Calu3 (cell line): ENCODE measurements around the gene SCARB1. TPM values are rescaled to one million over a fixed set of nuclear protein-coding genes. Genes with fewer than 3 reads are reported as not detected.

Experiments
- BruUV-seq: library from RNA; stranded (reverse); fragments of 400-500 nt; replicated peaks from 2 replicates; lab custom pipeline; 2021; lab: Mats Ljungman, UMichigan
- CTCF ChIA-PET: fragments of 300-600 bp; sonication (Branson Sonifier 250); formaldehyde crosslinking; loops from one replicate; lab custom pipeline; 2022; ENCODE audit warnings: antibody characterized with exemption; lab: Charles Lee
- DNase-seq: peaks from one replicate; pipeline ENCODE4 v3.0.0; 2022
- H3K27ac Mint-ChIP-seq: one replicate; pipeline ENCODE4 v1.8.0; 2022; ENCODE audit warnings: mixed read lengths; ENCODE audit not compliant: unreplicated experiment
- H3K27me3 Mint-ChIP-seq: one replicate; pipeline ENCODE4 v1.8.0; 2022; ENCODE audit warnings: mixed read lengths; ENCODE audit not compliant: unreplicated experiment
- H3K36me3 Mint-ChIP-seq: one replicate; pipeline ENCODE4 v1.8.0; 2022; ENCODE audit warnings: mild to moderate bottlenecking, moderate library complexity, mixed read lengths; ENCODE audit not compliant: insufficient read depth, unreplicated experiment
- H3K4me1 Mint-ChIP-seq: one replicate; pipeline ENCODE4 v1.8.0; 2022; ENCODE audit warnings: mild to moderate bottlenecking, low read depth, mixed read lengths; ENCODE audit not compliant: unreplicated experiment
- H3K4me3 Mint-ChIP-seq: one replicate; pipeline ENCODE4 v1.8.0; 2022; ENCODE audit warnings: mild to moderate bottlenecking, low read depth, moderate library complexity, mixed read lengths; ENCODE audit not compliant: unreplicated experiment
- H3K9me3 Mint-ChIP-seq: one replicate; pipeline ENCODE4 v1.8.0; 2022; ENCODE audit warnings: low read depth, mixed read lengths; ENCODE audit not compliant: unreplicated experiment
- intact Hi-C: fragments of 100-400 bp; cut with micrococcal nuclease; formaldehyde crosslinking; loops from one replicate; pipeline ENCODE4 v1.10.0; 2022; ENCODE audit not compliant: unreplicated experiment
- total RNA-seq: library from RNA; stranded (reverse); gene quantifications from 2 replicates; pipeline ENCODE4 v1.2.3, GENCODE V29; 2022
- TF ChIP-seq, protein P1 (sequence below): fragments of 200-600 bp; IDR thresholded peaks from one replicate; pipeline ENCODE4 v1.8.0; 2022; ENCODE audit warnings: antibody characterized with exemption; ENCODE audit not compliant: unreplicated experiment

The SCARB1 gene
- total RNA-seq, 1 experiment from 2014 or later: 51.6 TPM

DNA sequence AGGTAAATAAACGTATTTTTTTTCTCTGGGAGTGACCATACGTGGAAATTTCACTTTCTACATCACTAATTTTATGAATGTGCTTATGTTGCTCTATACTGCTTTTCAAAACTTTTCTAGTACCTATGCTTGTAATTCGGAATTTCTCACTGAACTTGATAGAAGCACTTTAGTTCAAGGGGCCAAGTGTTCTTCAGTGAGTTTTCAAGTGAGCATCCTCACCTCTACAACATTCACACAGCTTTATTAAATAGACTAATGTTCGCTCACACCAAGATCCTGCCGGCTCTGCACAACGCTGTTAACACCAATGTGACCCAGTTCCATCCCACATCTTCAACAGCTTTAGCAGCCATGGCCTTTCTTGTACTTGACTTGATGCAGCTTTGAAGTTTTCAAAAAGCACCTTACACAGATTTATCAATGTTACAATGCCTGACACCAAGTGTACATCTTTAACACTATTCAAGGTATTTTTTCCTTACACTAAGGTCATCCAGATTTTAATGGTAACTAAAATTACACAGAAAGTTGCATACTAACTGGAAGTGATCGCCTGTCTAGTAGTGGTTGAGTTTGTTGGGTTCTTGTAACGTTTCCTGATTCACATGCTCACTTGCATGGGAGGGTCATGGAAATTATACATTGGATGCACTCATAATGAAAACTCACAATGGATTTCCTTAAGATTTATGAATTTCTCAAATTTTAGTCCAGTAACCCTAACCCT lies 46.3 kb upstream of the SCARB1 start:
- no peak for DNase-seq
- peak overlapping the region; percentile 89 for H3K27ac Mint-ChIP-seq
- peaks cover 58% of the 10 kb centered on the region for H3K4me1 Mint-ChIP-seq
- intact Hi-C loops: loop anchor here (10.0 kb wide), 1 partner anchor 495 kb away; no protein-coding TSS in a partner anchor
- peaks cover 13% of the 10 kb centered on the region for H3K27me3 Mint-ChIP-seq
- TF ChIP-seq, protein P1, sequence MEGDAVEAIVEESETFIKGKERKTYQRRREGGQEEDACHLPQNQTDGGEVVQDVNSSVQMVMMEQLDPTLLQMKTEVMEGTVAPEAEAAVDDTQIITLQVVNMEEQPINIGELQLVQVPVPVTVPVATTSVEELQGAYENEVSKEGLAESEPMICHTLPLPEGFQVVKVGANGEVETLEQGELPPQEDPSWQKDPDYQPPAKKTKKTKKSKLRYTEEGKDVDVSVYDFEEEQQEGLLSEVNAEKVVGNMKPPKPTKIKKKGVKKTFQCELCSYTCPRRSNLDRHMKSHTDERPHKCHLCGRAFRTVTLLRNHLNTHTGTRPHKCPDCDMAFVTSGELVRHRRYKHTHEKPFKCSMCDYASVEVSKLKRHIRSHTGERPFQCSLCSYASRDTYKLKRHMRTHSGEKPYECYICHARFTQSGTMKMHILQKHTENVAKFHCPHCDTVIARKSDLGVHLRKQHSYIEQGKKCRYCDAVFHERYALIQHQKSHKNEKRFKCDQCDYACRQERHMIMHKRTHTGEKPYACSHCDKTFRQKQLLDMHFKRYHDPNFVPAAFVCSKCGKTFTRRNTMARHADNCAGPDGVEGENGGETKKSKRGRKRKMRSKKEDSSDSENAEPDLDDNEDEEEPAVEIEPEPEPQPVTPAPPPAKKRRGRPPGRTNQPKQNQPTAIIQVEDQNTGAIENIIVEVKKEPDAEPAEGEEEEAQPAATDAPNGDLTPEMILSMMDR: no peak
- H3K4me3 Mint-ChIP-seq: peak overlapping the region; percentile 63
- CTCF ChIA-PET: interaction anchor here (1.1 to 1.9 kb wide), 2 partner anchors 9 to 30 kb away, joined by 3 to 10 read pairs; no protein-coding TSS in a partner anchor
- peaks cover 64% of the 10 kb centered on the region for H3K36me3 Mint-ChIP-seq
- H3K9me3 Mint-ChIP-seq: no peaks in the 10 kb centered on the region
- BruUV-seq: no TSS peak

DNA sequence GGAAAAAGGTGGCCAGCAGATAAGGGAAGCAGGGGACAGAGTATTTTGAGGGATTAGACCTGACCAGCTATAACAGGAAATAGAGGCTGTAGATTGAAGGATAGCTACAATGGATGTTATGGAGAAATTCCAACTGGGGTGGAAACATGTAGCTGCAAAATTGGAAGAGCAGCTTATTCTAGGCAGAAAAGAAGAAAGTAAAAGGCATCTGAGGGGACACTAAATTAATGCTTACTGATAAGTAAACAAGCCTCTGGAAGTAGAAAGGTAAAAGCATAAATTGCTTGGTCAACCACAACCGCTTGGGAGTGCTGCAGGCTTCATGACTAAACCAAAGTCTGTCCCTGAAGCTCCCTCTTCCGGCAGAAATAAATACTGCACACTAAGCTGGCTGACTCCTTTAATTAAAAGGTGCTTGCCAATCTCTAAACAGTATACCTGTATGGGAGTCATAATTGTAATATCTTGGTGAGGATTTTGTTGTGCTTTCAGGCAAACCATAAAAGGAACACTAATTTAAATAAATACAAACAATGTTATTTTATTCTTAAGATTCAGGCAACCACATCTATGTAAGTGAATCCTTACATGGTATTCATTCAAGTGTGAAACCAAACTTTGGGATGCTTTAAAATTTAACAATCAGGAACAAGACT lies 43.1 kb upstream of the SCARB1 start:
- no peak overlapping the region for H3K4me3 Mint-ChIP-seq
- H3K27me3 Mint-ChIP-seq: no peaks in the 10 kb centered on the region
- CTCF ChIA-PET: interaction anchor here (0.6 to 5.3 kb wide), 10 partner anchors 8 to 496 kb away, joined by 3 to 91 read pairs (median 5); no protein-coding TSS in a partner anchor
- no TSS peak for BruUV-seq
- H3K36me3 Mint-ChIP-seq: peaks cover 33% of the 10 kb centered on the region
- peaks cover 48% of the 10 kb centered on the region for H3K4me1 Mint-ChIP-seq
- H3K27ac Mint-ChIP-seq: peak overlapping the region; percentile 55
- TF ChIP-seq, protein P1: peak; percentile 95
- H3K9me3 Mint-ChIP-seq: no peaks in the 10 kb centered on the region
- intact Hi-C loops: loop anchor here (1.0 to 10.0 kb wide), 2 partner anchors 33 to 498 kb away; no protein-coding TSS in a partner anchor
- DNase-seq: peak; percentile 95

DNA sequence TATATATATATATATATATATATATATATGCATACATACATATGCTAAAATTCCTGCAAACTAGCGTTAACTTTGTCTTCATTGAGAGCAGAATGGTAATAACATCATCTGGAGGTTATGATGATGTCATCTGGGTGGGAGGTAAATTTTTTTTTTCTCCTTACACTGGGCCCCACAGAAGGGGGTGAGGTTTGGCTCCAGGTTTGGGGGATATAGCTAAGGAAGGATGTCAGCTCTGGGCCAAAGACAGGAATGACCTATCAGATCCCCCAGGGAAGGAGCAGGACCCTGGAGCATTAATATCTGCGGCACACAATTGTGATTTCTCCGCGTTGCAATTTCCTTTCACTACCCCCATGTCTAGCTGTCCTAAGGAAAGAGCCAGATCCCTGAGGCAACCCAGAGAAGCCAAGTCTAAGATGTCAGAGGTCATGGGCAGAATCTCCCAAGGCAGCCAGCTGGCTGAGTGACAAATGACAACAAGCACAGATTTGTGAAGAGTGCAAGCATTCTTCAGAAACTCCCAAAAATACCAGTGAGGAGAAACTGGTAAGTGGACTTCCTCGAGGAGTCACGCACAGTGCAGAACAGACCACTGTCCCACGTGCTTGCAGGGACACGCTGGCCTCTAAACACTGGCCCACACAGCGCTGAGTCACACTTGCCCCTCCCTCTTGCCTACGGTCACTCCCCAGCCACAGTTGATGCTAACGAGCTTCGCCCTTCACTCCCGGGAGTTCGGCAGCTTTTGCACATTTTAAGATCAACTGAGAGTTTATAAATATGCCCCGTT lies 40.8 kb upstream of the SCARB1 start:
- intact Hi-C loops: loop anchor here (10.0 kb wide), 1 partner anchor 500 kb away; no protein-coding TSS in a partner anchor
- H3K9me3 Mint-ChIP-seq: no peaks in the 10 kb centered on the region
- H3K4me3 Mint-ChIP-seq: peak overlapping the region; percentile 24
- H3K36me3 Mint-ChIP-seq: peaks cover 11% of the 10 kb centered on the region
- peaks cover 41% of the 10 kb centered on the region for H3K4me1 Mint-ChIP-seq
- BruUV-seq: no TSS peak
- peak overlapping the region; percentile 78 for H3K27ac Mint-ChIP-seq
- no peaks in the 10 kb centered on the region for H3K27me3 Mint-ChIP-seq
- TF ChIP-seq, protein P1: no peak
- peak; percentile 85 for DNase-seq
- CTCF ChIA-PET: interaction anchor here (0.6 to 5.3 kb wide), 3 partner anchors 14 to 72 kb away, joined by 4 to 91 read pairs (median 39); no protein-coding TSS in a partner anchor

DNA sequence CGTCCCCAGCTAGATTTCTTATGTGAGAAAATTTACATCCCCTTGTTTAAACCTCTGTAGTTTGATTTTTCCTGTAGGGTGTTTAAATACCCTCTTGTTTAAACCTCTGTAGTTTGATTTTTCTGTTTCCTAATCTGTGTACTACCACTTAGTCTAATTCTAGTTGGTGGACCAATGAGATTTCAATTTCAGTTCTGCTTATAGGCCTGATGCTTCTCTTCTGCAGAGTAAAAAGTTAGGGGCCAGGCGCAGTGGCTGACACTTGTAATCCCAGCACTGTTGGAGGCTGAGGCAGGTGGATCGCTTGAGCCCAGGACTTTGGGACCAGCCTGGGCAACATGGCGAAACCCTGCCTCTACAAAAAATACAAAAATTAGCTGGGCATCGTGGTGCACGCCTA lies 39.3 kb upstream of the SCARB1 start:
- intact Hi-C loops: loop anchor here (10.0 kb wide), 1 partner anchor 502 kb away; no protein-coding TSS in a partner anchor
- CTCF ChIA-PET: no interaction called here
- no peak overlapping the region for H3K4me3 Mint-ChIP-seq
- H3K27ac Mint-ChIP-seq: no peak overlapping the region
- H3K27me3 Mint-ChIP-seq: no peaks in the 10 kb centered on the region
- TF ChIP-seq, protein P1: no peak
- H3K4me1 Mint-ChIP-seq: peaks cover 53% of the 10 kb centered on the region
- H3K36me3 Mint-ChIP-seq: peaks cover 5% of the 10 kb centered on the region
- no TSS peak for BruUV-seq
- no peak for DNase-seq
- no peaks in the 10 kb centered on the region for H3K9me3 Mint-ChIP-seq
